ENCODE measurements around the gene COL21A1. TPM values are rescaled to one million over a fixed set of nuclear protein-coding genes. Genes with fewer than 3 reads are reported as not detected.
A peak's percentile ranks its signal among the peaks of the same experiment; 100 is the strongest.

Gene COL21A1
- polyA plus RNA-seq, 2 of the 4 experiments (the other 2 are of a cell fraction) = 1.4 to 3.3 TPM

DNA sequence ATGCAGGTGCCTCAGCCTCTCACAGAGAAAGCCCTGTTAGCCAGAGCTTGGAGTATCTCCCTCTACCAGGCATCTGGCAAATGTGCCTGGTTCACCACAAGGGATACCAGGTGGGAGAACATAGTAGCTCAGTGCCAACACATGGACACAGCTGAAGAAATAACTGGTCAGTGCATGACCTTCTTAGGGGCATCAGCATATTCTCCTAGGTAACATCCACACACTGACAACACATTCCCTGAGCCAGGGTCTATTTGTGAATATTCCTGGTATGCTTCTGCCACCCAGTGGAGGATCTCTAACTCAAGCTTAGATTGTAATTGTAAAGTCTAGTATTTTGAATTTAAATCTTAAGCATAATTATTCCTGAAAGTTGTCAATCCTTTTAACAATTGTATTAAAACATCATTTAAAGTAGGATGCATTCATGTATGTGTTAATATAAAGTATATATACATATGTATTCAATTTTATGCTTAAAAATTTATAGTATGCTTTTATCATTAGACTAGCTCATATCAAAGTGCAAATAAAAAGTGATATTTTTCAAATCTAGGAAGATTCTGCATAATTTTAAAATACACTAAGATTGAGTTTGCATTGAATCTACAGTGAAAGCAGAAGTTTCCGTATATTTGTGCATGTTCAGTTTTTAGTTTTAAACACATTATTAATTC, 45.3 kb upstream of the COL21A1 start:
- ATAC-seq (peak; percentile 84 to 89), DNase-seq (ENCODE audit: low read depth in 1 of 2, low spot score in 1 of 2) (peak; percentile 39 to 67), FAIRE-seq (no peak)
- ChIA-PET CTCF (interaction anchor here (0.6 to 2.8 kb wide), 31 partner anchors 8 to 1016 kb away, joined by 3 to 41 read pairs (median 4); partner anchors contain the start of gene COL21A1), POLR2A (no interaction called here)
- no peak overlapping the region for H3K4me2 ChIP-seq
- H3K4me1 ChIP-seq = peaks cover 8% of the 10 kb centered on the region
- TF ChIP-seq CHD2 (IDR thresholded peaks at IDR 0.05; ENCODE audit: low read length, partially characterized antibody) = no peak
- peak; percentile 90 to 95 for TF ChIP-seq RAD21 (conservative IDR thresholded peaks at IDR 0.05 in 1 of 2, IDR thresholded peaks at IDR 0.05 in 1 of 2)
- TF ChIP-seq, protein P1, sequence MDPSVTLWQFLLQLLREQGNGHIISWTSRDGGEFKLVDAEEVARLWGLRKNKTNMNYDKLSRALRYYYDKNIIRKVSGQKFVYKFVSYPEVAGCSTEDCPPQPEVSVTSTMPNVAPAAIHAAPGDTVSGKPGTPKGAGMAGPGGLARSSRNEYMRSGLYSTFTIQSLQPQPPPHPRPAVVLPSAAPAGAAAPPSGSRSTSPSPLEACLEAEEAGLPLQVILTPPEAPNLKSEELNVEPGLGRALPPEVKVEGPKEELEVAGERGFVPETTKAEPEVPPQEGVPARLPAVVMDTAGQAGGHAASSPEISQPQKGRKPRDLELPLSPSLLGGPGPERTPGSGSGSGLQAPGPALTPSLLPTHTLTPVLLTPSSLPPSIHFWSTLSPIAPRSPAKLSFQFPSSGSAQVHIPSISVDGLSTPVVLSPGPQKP (IDR thresholded peaks at IDR 0.05; ENCODE audit: low read depth, low read length) = no peak
- TF ChIP-seq RFX5 (IDR thresholded peaks at IDR 0.05) = no peak
- TF ChIP-seq, protein P2, sequence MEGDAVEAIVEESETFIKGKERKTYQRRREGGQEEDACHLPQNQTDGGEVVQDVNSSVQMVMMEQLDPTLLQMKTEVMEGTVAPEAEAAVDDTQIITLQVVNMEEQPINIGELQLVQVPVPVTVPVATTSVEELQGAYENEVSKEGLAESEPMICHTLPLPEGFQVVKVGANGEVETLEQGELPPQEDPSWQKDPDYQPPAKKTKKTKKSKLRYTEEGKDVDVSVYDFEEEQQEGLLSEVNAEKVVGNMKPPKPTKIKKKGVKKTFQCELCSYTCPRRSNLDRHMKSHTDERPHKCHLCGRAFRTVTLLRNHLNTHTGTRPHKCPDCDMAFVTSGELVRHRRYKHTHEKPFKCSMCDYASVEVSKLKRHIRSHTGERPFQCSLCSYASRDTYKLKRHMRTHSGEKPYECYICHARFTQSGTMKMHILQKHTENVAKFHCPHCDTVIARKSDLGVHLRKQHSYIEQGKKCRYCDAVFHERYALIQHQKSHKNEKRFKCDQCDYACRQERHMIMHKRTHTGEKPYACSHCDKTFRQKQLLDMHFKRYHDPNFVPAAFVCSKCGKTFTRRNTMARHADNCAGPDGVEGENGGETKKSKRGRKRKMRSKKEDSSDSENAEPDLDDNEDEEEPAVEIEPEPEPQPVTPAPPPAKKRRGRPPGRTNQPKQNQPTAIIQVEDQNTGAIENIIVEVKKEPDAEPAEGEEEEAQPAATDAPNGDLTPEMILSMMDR (IDR thresholded peaks at IDR 0.05) = peak; percentile 85
- peak; percentile 96 for TF ChIP-seq SMC3 (IDR thresholded peaks at IDR 0.05)
- H3K4me3 ChIP-seq = no peak overlapping the region
- H3K27ac ChIP-seq = peak overlapping the region in 1 of 2 experiments; percentile 53; a peak in 2 of 6 replicates
- H3K9me3 ChIP-seq = no peaks in the 10 kb centered on the region
- WGBS (ENCODE audit: missing lambda C conversion rate) = 31% methylated on average over 1 of the region's 1 CpG

DNA sequence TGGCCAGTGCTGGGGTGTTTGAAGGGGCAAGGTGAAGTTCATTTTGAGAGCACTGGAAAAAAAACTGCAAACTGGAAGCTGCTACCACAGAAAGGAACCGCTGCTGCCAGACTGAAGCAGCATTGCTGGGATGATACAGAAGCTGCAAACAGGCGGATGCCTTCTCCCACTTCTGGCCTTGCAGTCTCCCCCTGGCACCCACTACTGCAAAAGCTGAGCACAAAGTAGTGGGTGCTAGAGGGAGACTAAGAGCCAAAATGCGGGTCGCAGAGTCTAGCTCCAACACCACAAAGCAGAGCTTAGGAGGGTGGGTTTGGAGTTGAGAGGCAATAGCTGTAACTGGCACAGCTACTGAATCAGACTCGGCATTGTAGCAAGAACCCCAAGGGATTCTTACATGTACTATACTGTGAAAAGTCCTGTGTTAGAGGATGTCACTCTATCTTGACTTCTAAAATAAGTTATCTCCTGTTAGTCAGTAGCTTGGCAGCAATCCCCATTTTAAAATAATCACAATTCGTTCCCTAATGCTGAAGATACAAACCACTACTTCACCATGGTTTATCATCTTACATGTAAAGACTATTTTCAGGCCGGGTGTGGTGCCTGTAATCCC, 44.0 kb upstream of the COL21A1 start:
- ChIA-PET CTCF (interaction anchor here (1.0 to 2.8 kb wide), 11 partner anchors 9 to 1015 kb away, joined by 3 to 41 read pairs (median 6); partner anchors contain the start of gene COL21A1), POLR2A (no interaction called here)
- ATAC-seq (no peak), FAIRE-seq (no peak), DNase-seq (ENCODE audit: low read depth in 1 of 2, low spot score in 1 of 2) (no peak)
- no peaks in the 10 kb centered on the region; the same call in 2 of the 3 replicates for H3K4me1 ChIP-seq
- TF ChIP-seq, protein P3, sequence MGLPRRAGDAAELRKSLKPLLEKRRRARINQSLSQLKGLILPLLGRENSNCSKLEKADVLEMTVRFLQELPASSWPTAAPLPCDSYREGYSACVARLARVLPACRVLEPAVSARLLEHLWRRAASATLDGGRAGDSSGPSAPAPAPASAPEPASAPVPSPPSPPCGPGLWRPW (IDR thresholded peaks at IDR 0.05) = no peak
- TF ChIP-seq SMC3 (IDR thresholded peaks at IDR 0.05) (no peak), MAFK (IDR thresholded peaks at IDR 0.05; ENCODE audit: partially characterized antibody) (no peak), MAZ (IDR thresholded peaks at IDR 0.05; ENCODE audit: borderline replicate concordance, low read depth, low read length) (no peak), MYC (IDR thresholded peaks at IDR 0.05; ENCODE audit: borderline replicate concordance, low read length) (no peak), ZNF302 (CRISPR knock-in tag; IDR thresholded peaks at IDR 0.05) (no peak), JUN (IDR thresholded peaks at IDR 0.05) (no peak), CBX8 (IDR thresholded peaks at IDR 0.05) (no peak), RARB (CRISPR knock-in tag; IDR thresholded peaks at IDR 0.05) (no peak), NFE2L2 (conservative IDR thresholded peaks at IDR 0.05; ENCODE audit: low read length) (no peak)
- TF ChIP-seq, protein P4, sequence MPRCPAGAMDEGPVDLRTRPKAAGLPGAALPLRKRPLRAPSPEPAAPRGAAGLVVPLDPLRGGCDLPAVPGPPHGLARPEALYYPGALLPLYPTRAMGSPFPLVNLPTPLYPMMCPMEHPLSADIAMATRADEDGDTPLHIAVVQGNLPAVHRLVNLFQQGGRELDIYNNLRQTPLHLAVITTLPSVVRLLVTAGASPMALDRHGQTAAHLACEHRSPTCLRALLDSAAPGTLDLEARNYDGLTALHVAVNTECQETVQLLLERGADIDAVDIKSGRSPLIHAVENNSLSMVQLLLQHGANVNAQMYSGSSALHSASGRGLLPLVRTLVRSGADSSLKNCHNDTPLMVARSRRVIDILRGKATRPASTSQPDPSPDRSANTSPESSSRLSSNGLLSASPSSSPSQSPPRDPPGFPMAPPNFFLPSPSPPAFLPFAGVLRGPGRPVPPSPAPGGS (IDR thresholded peaks at IDR 0.05) = no peak
- TF ChIP-seq, protein P5, sequence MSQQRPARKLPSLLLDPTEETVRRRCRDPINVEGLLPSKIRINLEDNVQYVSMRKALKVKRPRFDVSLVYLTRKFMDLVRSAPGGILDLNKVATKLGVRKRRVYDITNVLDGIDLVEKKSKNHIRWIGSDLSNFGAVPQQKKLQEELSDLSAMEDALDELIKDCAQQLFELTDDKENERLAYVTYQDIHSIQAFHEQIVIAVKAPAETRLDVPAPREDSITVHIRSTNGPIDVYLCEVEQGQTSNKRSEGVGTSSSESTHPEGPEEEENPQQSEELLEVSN (IDR thresholded peaks at IDR 0.05; ENCODE audit: borderline replicate concordance, low read depth) = no peak
- TF ChIP-seq, protein P2 (IDR thresholded peaks at IDR 0.05) = no peak
- H3K9me3 ChIP-seq = no peaks in the 10 kb centered on the region
- 68% methylated on average over 7 of the region's 7 CpGs for WGBS (ENCODE audit: missing lambda C conversion rate)
- peak overlapping the region in 1 of 2 experiments; percentile 60; a peak in 3 of 6 replicates for H3K27ac ChIP-seq
- no peak overlapping the region for H3K4me2 ChIP-seq
- no peak overlapping the region for H3K4me3 ChIP-seq
